K562 (cell line): ENCODE measurements around the gene MARS1. TPM values are rescaled to one million over a fixed set of nuclear protein-coding genes. Genes with fewer than 3 reads are reported as not detected.

Experiments used
- C11orf30 ChIP-seq: fragments of 450-650 bp; IDR thresholded peaks from 2 replicates; pipeline ENCODE4 v1.6.1; 2016; ENCODE audit warnings: low read depth, mild to moderate bottlenecking
- EGR1 ChIP-seq: fragments of 450-650 bp; conservative IDR thresholded peaks from 2 replicates; pipeline ENCODE4 v1.6.1; 2017; ENCODE audit warnings: mild to moderate bottlenecking
- EHMT2 ChIP-seq: fragments of 450-650 bp; IDR thresholded peaks from 2 replicates; pipeline ENCODE4 v1.6.1; 2018; ENCODE audit warnings: antibody characterized with exemption
- ELF1 ChIP-seq: fragments of 200-800 bp; sonication (Bioruptor generic); IDR thresholded peaks from 2 replicates; pipeline ENCODE4 v1.6.1; 2016; ENCODE audit warnings: missing genetic modification characterization, missing compliant biosample characterization
- KLF6 ChIP-seq: fragments of 250-450 bp; sonication (Bioruptor Pico); IDR thresholded peaks from 2 replicates; pipeline ENCODE4 v1.4.0; 2020; ENCODE audit warnings: mild to moderate bottlenecking, moderate library complexity, borderline replicate concordance
- MCM5 ChIP-seq: fragments of 450-650 bp; IDR thresholded peaks from 2 replicates; pipeline ENCODE4 v1.6.1; 2016; ENCODE audit warnings: low read depth
- NR2C1 ChIP-seq, 2 experiments: fragments of 450-650 bp; IDR thresholded peaks; 2 replicates each; pipeline ENCODE4 v1.6.1; 2017; ENCODE audit warnings: mild to moderate bottlenecking in 2 of 2, antibody characterized with exemption in 1 of 2, inconsistent platforms in 1 of 2, missing compliant biosample characterization in 1 of 2, missing genetic modification characterization in 1 of 2
- PHF8 ChIP-seq: fragments of 200-600 bp; sonication (generic); IDR thresholded peaks from 2 replicates; pipeline ENCODE4 v1.6.1; 2012; ENCODE audit warnings: mixed run types, mild to moderate bottlenecking, inconsistent platforms, low read length, moderate library complexity, borderline replicate concordance
- RBM22 ChIP-seq: fragments of 200-400 bp; formaldehyde crosslinking; IDR thresholded peaks from 2 replicates; pipeline ENCODE4 v1.6.1; 2018; ENCODE audit warnings: low read length, low read depth; ENCODE audit not compliant: poor library complexity, severe bottlenecking
- RFX5 ChIP-seq: IDR thresholded peaks from 2 replicates; pipeline ENCODE4 v1.6.1; 2011; ENCODE audit warnings: low read depth, mild to moderate bottlenecking, improper control_type of control experiment, low read length
- SUPT5H ChIP-seq: fragments of 450-650 bp; IDR thresholded peaks from 2 replicates; pipeline ENCODE4 v1.6.1; 2016
- TEAD2 ChIP-seq: fragments of 450-650 bp; IDR thresholded peaks from 2 replicates; pipeline ENCODE4 v1.6.1; 2016; ENCODE audit warnings: missing genetic modification characterization, control low read depth, missing compliant biosample characterization
- ZC3H8 ChIP-seq: fragments of 450-650 bp; IDR thresholded peaks from 2 replicates; pipeline ENCODE4 v1.6.1; 2017
- ZNF707 ChIP-seq: fragments of 250-450 bp; sonication (Bioruptor Pico); conservative IDR thresholded peaks from 2 replicates; pipeline ENCODE4 v1.8.0; 2022; ENCODE audit warnings: inconsistent platforms, mild to moderate bottlenecking, moderate library complexity
- ZNF717 ChIP-seq: fragments of 250-450 bp; sonication (Bioruptor Pico); IDR thresholded peaks from 2 replicates; pipeline ENCODE4 v1.5.0; 2021
- polyA plus RNA-seq, 8 experiments: library from polyadenylated mRNA; depleted of rRNA in 4 of 8; stranded (reverse) in 5 of 8; unstranded in 3 of 8; fragments of >200 nt; fragmentation: Nextera tagmentation in 2 of 8; fragmentation: Illumina TruSeq in 1 of 8; extraction: Ambion mirVana in 2 of 8; extraction: Trizol in 1 of 8; gene quantifications; 2 replicates each; pipeline versions ENCODE4 v1.2.1 to v1.2.3, GENCODE V29; 2011 to 2014; ENCODE audit warnings: inconsistent platforms in 1 of 8, missing spikeins in 1 of 8
- total RNA-seq, 7 experiments: library from RNA; depleted of rRNA in 6 of 7; stranded (reverse); fragments of >200 nt in 6 of 7; fragmentation: Illumina TruSeq in 2 of 7; extraction: Trizol in 2 of 7; gene quantifications; 2 replicates each; pipeline versions ENCODE4 v1.2.1 to v1.2.3, GENCODE V29; 2011 to 2021; ENCODE audit warnings: low replicate concordance in 1 of 7
- TF ChIP-seq, protein P1 (sequence below), 2 experiments: fragments of 450-650 bp in 1 of 2; sonication (generic) in 1 of 2; formaldehyde crosslinking in 1 of 2; IDR thresholded peaks in 1 of 2; conservative IDR thresholded peaks in 1 of 2; 2 replicates each; pipeline versions ENCODE4 v1.6.1 to v1.8.1; 2016 to 2023; ENCODE audit warnings: mild to moderate bottlenecking in 2 of 2, moderate library complexity in 2 of 2, inconsistent platforms in 1 of 2, missing genetic modification reagents in 1 of 2
- TF ChIP-seq, protein P2 (sequence below), 2 experiments: fragments of 200-800 bp in 1 of 2; sonication (Bioruptor generic) in 1 of 2; sonication (generic) in 1 of 2; formaldehyde crosslinking in 1 of 2; IDR thresholded peaks in 1 of 2; conservative IDR thresholded peaks in 1 of 2; 2 replicates each; pipeline versions ENCODE4 v1.5.0 to v1.6.1; 2016 to 2020; ENCODE audit warnings: missing compliant biosample characterization in 1 of 2, missing genetic modification characterization in 1 of 2, missing genetic modification reagents in 1 of 2
- TF ChIP-seq, protein P3 (sequence below): fragments of 450-650 bp; formaldehyde crosslinking; IDR thresholded peaks from 2 replicates; pipeline ENCODE4 v1.4.0; 2020; ENCODE audit warnings: mild to moderate bottlenecking
- TF ChIP-seq, protein P4 (sequence below), 2 experiments: fragments of 150-350 bp in 1 of 2; IDR thresholded peaks; 2 replicates each; pipeline ENCODE4 v1.6.1; 2012 to 2016; ENCODE audit warnings: low read depth in 2 of 2, low read length in 2 of 2, mild to moderate bottlenecking in 1 of 2, moderate library complexity in 1 of 2

Gene MARS1
- total and polyA plus RNA-seq, 9 of the 15 experiments (the other 6 are each of a cell fraction or from before 2014, with no cell fraction given), result 117 to 382 (median 220) TPM

DNA sequence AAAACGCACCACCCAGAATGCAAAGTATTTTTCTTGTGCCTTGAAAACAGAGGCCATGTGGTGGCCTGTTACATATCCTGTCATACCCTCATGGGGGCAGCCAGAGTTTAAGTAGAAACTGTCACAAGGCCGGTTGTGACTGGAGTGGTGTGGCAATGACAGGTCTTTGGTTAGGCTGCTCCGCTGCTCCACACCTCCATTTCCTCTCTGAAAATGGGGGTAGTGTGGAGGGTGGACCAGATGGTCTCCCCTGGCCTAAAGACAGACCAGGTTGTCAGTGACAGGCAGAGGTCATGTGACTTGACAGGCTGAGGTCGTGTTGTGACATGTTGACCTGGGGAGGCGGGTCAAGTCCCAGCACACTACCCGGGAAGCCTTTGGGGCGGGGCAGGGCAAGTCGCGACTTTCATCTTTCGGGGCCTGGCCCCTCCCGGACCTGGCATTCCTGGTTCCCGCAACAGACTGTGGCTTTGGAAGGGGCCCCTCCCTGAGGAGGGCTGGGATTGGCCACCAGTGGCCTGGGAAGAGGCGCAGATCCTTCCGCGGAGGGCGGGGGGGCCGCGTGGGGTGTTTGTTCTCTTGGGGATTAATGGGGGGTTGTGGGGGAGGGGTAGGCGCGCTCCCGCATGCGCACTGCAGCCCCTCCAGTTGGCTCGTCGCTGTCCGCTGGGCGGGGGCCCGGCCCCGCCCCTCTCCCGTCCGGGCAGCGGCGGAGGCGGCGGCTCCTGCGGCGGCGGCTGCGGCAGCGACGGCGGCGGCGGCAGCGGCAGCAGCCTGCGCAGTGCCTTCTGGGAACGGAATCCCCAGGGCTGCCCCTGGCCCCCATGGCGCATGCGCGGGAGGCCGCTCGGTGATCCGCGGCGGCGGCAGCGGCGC is 34.4 kb downstream of the MARS1 start, which contains the start of gene MBD6 (continued):
- no peak for TF ChIP-seq RFX5
- TF ChIP-seq TEAD2 (tag), result 0 out of 2 replicates have a peak, but pooled peaks have one; percentile 11
- peak; percentile 27 for TF ChIP-seq EGR1
- TF ChIP-seq ELF1 (tag), result peak; percentile 66
- 0 out of 2 replicates have a peak, but pooled peaks have one; percentile 41 for TF ChIP-seq ZC3H8
- TF ChIP-seq NR2C1 (IDR thresholded peaks at IDR 0.05), result peak; percentile 92
- peak; percentile 93 for TF ChIP-seq NR2C1 (tag; IDR thresholded peaks at IDR 0.05)
- peak; percentile 74; the same call in 1 of the 2 replicates for TF ChIP-seq KLF6
- TF ChIP-seq ZNF707, result 0 out of 2 replicates have a peak, but pooled peaks have one; percentile 13
- TF ChIP-seq PHF8, result peak; percentile 37; the same call in 1 of the 2 replicates
- no peak for TF ChIP-seq MCM5
- TF ChIP-seq SUPT5H, result peak; percentile 65
- TF ChIP-seq, protein P1, sequence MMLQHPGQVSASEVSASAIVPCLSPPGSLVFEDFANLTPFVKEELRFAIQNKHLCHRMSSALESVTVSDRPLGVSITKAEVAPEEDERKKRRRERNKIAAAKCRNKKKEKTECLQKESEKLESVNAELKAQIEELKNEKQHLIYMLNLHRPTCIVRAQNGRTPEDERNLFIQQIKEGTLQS (IDR thresholded peaks at IDR 0.05), result peak; percentile 59
- TF ChIP-seq, protein P1 (CRISPR knock-in tag; conservative IDR thresholded peaks at IDR 0.05), result no peak; the same call in 1 of the 2 replicates
- TF ChIP-seq, protein P2, sequence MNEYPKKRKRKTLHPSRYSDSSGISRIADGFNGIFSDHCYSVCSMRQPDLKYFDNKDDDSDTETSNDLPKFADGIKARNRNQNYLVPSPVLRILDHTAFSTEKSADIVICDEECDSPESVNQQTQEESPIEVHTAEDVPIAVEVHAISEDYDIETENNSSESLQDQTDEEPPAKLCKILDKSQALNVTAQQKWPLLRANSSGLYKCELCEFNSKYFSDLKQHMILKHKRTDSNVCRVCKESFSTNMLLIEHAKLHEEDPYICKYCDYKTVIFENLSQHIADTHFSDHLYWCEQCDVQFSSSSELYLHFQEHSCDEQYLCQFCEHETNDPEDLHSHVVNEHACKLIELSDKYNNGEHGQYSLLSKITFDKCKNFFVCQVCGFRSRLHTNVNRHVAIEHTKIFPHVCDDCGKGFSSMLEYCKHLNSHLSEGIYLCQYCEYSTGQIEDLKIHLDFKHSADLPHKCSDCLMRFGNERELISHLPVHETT (CRISPR knock-in tag; conservative IDR thresholded peaks at IDR 0.05 in 1 of 2, IDR thresholded peaks at IDR 0.05 in 1 of 2), result peak in 1 of 2 experiments; percentile 100; a peak in 2 of 4 replicates
- no peak for TF ChIP-seq ZNF717 (CRISPR knock-in tag)
- TF ChIP-seq, protein P3, sequence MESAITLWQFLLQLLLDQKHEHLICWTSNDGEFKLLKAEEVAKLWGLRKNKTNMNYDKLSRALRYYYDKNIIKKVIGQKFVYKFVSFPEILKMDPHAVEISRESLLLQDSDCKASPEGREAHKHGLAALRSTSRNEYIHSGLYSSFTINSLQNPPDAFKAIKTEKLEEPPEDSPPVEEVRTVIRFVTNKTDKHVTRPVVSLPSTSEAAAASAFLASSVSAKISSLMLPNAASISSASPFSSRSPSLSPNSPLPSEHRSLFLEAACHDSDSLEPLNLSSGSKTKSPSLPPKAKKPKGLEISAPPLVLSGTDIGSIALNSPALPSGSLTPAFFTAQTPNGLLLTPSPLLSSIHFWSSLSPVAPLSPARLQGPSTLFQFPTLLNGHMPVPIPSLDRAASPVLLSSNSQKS, result no peak
- 0 out of 2 replicates have a peak, but pooled peaks have one; percentile 45 for TF ChIP-seq EHMT2
- TF ChIP-seq RBM22, result no peak
- peak; percentile 21; the same call in 1 of the 2 replicates for TF ChIP-seq C11orf30
- TF ChIP-seq, protein P4, sequence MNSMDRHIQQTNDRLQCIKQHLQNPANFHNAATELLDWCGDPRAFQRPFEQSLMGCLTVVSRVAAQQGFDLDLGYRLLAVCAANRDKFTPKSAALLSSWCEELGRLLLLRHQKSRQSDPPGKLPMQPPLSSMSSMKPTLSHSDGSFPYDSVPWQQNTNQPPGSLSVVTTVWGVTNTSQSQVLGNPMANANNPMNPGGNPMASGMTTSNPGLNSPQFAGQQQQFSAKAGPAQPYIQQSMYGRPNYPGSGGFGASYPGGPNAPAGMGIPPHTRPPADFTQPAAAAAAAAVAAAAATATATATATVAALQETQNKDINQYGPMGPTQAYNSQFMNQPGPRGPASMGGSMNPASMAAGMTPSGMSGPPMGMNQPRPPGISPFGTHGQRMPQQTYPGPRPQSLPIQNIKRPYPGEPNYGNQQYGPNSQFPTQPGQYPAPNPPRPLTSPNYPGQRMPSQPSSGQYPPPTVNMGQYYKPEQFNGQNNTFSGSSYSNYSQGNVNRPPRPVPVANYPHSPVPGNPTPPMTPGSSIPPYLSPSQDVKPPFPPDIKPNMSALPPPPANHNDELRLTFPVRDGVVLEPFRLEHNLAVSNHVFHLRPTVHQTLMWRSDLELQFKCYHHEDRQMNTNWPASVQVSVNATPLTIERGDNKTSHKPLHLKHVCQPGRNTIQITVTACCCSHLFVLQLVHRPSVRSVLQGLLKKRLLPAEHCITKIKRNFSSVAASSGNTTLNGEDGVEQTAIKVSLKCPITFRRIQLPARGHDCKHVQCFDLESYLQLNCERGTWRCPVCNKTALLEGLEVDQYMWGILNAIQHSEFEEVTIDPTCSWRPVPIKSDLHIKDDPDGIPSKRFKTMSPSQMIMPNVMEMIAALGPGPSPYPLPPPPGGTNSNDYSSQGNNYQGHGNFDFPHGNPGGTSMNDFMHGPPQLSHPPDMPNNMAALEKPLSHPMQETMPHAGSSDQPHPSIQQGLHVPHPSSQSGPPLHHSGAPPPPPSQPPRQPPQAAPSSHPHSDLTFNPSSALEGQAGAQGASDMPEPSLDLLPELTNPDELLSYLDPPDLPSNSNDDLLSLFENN (IDR thresholded peaks at IDR 0.05; ENCODE audit: low read depth in 2 of 2, low read length in 2 of 2), result 0 out of 4 replicates have a peak, but pooled peaks of 1 of the 2 experiments have one; percentile 19
